H1 (cell line): ENCODE results near the gene B3GALT6. TPM values are rescaled to one million over a fixed set of nuclear protein-coding genes. Genes with fewer than 3 reads are reported as not detected.

Experiments
- CTCF ChIA-PET: fragments of 300-600 bp; sonication (Branson Sonifier 250); formaldehyde crosslinking; loops from one replicate; lab custom pipeline; 2021; ENCODE audit not compliant: partially characterized antibody; lab: Charles Lee
- POLR2A ChIA-PET: fragments of 300-600 bp; sonication (Branson Sonifier 250); formaldehyde crosslinking; loops from one replicate; lab custom pipeline; 2021; ENCODE audit warnings: inconsistent platforms; ENCODE audit not compliant: partially characterized antibody; lab: Charles Lee
- DNase-seq, 2 experiments: peaks; one replicate each; pipeline versions ENCODE4 v3.0.0 to v3.0.0-alpha.2; 2010 to 2022; ENCODE audit warnings: low spot score in 2 of 2, low read depth in 1 of 2, mixed read lengths in 1 of 2
- FAIRE-seq: peaks from 2 replicates; lab custom pipeline; 2011; peaks lifted over from hg19 to GRCh38; lab: Jason Lieb, UNC
- H2AFZ ChIP-seq: 2 replicates; pipeline ENCODE4 v1.8.1; 2012; ENCODE audit warnings: low read length, inconsistent platforms
- H2AK5ac ChIP-seq: 2 replicates; pipeline ENCODE4 v1.6.1; 2013; ENCODE audit warnings: low read depth, low read length
- H2BK120ac ChIP-seq: replicated peaks from 2 replicates; pipeline ENCODE3; 2013; ENCODE audit warnings: low read depth, low read length, inconsistent platforms
- H2BK12ac ChIP-seq: 2 replicates; pipeline ENCODE4 v1.6.1; 2013; ENCODE audit warnings: low read depth, low read length
- H2BK15ac ChIP-seq: 2 replicates; pipeline ENCODE4 v1.6.1; 2013; ENCODE audit warnings: low read length
- H2BK20ac ChIP-seq: 2 replicates; pipeline ENCODE4 v1.6.1; 2013; ENCODE audit warnings: low read length
- H2BK5ac ChIP-seq: 2 replicates; pipeline ENCODE4 v1.6.1; 2013; ENCODE audit warnings: low read depth, low read length
- H3K14ac ChIP-seq: 2 replicates; pipeline ENCODE4 v1.6.1; 2013; ENCODE audit warnings: inconsistent platforms; ENCODE audit not compliant: insufficient read length
- H3K18ac ChIP-seq: 2 replicates; pipeline ENCODE4 v1.6.1; 2013; ENCODE audit warnings: low read length; ENCODE audit errors: extremely low read depth
- H3K23ac ChIP-seq: 2 replicates; pipeline ENCODE4 v1.6.1; 2013; ENCODE audit warnings: inconsistent platforms; ENCODE audit not compliant: insufficient read length
- H3K23me2 ChIP-seq: 2 replicates; pipeline ENCODE4 v1.6.1; 2013; ENCODE audit warnings: low read depth, low read length
- H3K27ac ChIP-seq: 2 replicates; pipeline ENCODE4 v1.6.1; 2011; ENCODE audit warnings: low read depth, low read length, inconsistent platforms
- H3K27me3 ChIP-seq, 4 experiments: replicated peaks in 1 of 4; 1 replicate in 1 of 4; 2 replicates in 3 of 4; pipeline versions ENCODE4 v1.6.1 to v1.8.1; 2011 to 2013; ENCODE audit warnings: low read length in 3 of 4, mild to moderate bottlenecking in 3 of 4, inconsistent platforms in 2 of 4, mixed read lengths in 2 of 4, moderate library complexity in 1 of 4; ENCODE audit not compliant: control insufficient read depth in 3 of 4, insufficient read depth in 3 of 4; ENCODE audit errors: extremely low read depth in 1 of 4
- H3K36me3 ChIP-seq, 4 experiments: 2 replicates each; pipeline versions ENCODE4 v1.6.1 to v1.8.1; 2011 to 2013; ENCODE audit warnings: mild to moderate bottlenecking in 4 of 4, low read length in 3 of 4, moderate library complexity in 2 of 4, control low read depth in 1 of 4, inconsistent platforms in 1 of 4; ENCODE audit not compliant: insufficient read depth in 4 of 4, control insufficient read depth in 2 of 4
- H3K4ac ChIP-seq: replicated peaks from 2 replicates; pipeline ENCODE3; 2013; ENCODE audit warnings: low read length, low read depth, mixed read lengths, inconsistent platforms; ENCODE audit not compliant: insufficient read length
- H3K4me1 ChIP-seq, 4 experiments: replicated peaks in 1 of 4; 1 replicate in 1 of 4; 2 replicates in 3 of 4; pipeline versions ENCODE4 v1.6.1 to v1.8.1; 2011 to 2013; ENCODE audit warnings: low read length in 3 of 4, inconsistent platforms in 2 of 4, mixed read lengths in 1 of 4; ENCODE audit not compliant: insufficient read depth in 4 of 4, control insufficient read depth in 3 of 4
- H3K4me2 ChIP-seq, 2 experiments: 2 replicates each; pipeline versions ENCODE4 v1.6.1 to v1.8.1; 2011 to 2013; ENCODE audit warnings: low read depth in 2 of 2, low read length in 2 of 2, control low read depth in 1 of 2, inconsistent platforms in 1 of 2, mild to moderate bottlenecking in 1 of 2; ENCODE audit not compliant: insufficient read depth in 1 of 2
- H3K4me3 ChIP-seq, 4 experiments: fragments of 200-600, 300-600 bp in 1 of 4; sonication (generic), shearing (Covaris generic), sonication (Bioruptor Twin) in 1 of 4; 2 replicates each; pipeline versions ENCODE4 v1.5.1 to v1.8.1; 2011 to 2016; ENCODE audit warnings: low read length in 4 of 4, low read depth in 3 of 4, control low read depth in 2 of 4, inconsistent platforms in 2 of 4, mild to moderate bottlenecking in 2 of 4, mixed read lengths in 1 of 4, moderate library complexity in 1 of 4; ENCODE audit not compliant: insufficient read depth in 2 of 4; ENCODE audit errors: extremely low read depth in 1 of 4
- H3K56ac ChIP-seq: replicated peaks from 2 replicates; pipeline ENCODE3; 2013; ENCODE audit warnings: low read depth, mild to moderate bottlenecking, mixed read lengths, low read length, inconsistent platforms; ENCODE audit not compliant: insufficient read length
- H3K79me1 ChIP-seq: 2 replicates; pipeline ENCODE4 v1.6.1; 2013; ENCODE audit warnings: low read depth, low read length, control low read depth
- H3K79me2 ChIP-seq, 2 experiments: 2 replicates each; pipeline versions ENCODE4 v1.6.1 to v1.8.1; 2012 to 2013; ENCODE audit warnings: low read length in 2 of 2, mild to moderate bottlenecking in 2 of 2, inconsistent platforms in 1 of 2; ENCODE audit not compliant: insufficient read depth in 2 of 2, control insufficient read depth in 1 of 2
- H3K9ac ChIP-seq, 4 experiments: replicated peaks in 1 of 4; 1 replicate in 1 of 4; 2 replicates in 3 of 4; pipeline versions ENCODE4 v1.6.1 to v1.8.1; 2011 to 2013; ENCODE audit warnings: low read depth in 3 of 4, low read length in 3 of 4, control low read depth in 2 of 4, mild to moderate bottlenecking in 2 of 4, moderate library complexity in 2 of 4, inconsistent platforms in 1 of 4; ENCODE audit errors: extremely low read depth in 1 of 4
- H3K9me3 ChIP-seq, 2 experiments: 2 replicates each; pipeline versions ENCODE4 v1.6.1 to v1.8.1; 2012 to 2013; ENCODE audit warnings: mild to moderate bottlenecking in 2 of 2, moderate library complexity in 2 of 2, control low read depth in 1 of 2, inconsistent platforms in 1 of 2, low read depth in 1 of 2, low read length in 1 of 2, mixed read lengths in 1 of 2; ENCODE audit not compliant: insufficient read depth in 2 of 2
- H4K20me1 ChIP-seq, 2 experiments: replicated peaks in 1 of 2; 2 replicates each; pipeline versions ENCODE3 to v1.8.1; 2011 to 2013; ENCODE audit warnings: inconsistent platforms in 2 of 2, low read length in 2 of 2, mild to moderate bottlenecking in 1 of 2; ENCODE audit not compliant: insufficient read depth in 2 of 2, control insufficient read depth in 1 of 2
- H4K5ac ChIP-seq: 2 replicates; pipeline ENCODE4 v1.6.1; 2013; ENCODE audit warnings: low read length, low read depth, mixed read lengths, inconsistent platforms; ENCODE audit not compliant: insufficient read length
- H4K8ac ChIP-seq: 2 replicates; pipeline ENCODE4 v1.8.0; 2013; ENCODE audit warnings: mild to moderate bottlenecking, moderate library complexity, low read length, inconsistent platforms; ENCODE audit not compliant: insufficient read depth; ENCODE audit errors: extremely low read depth
- H4K91ac ChIP-seq: replicated peaks from 2 replicates; pipeline ENCODE3; 2013; ENCODE audit warnings: low read length, mixed read lengths, inconsistent platforms; ENCODE audit not compliant: insufficient read length
- WGBS, 2 experiments: shearing (Covaris generic) in 1 of 2; methylation state at CpG; one replicate each; pipeline versions ENCODE4 v1.1.6 to v1.1.7; 2013 to 2015; ENCODE audit warnings: low lambda C conversion rate in 2 of 2, mixed read lengths in 2 of 2, inconsistent platforms in 1 of 2, low coverage in 1 of 2, missing lambda C conversion rate in 1 of 2; ENCODE audit not compliant: insufficient replicate concordance in 2 of 2, insufficient coverage in 1 of 2, insufficient read length in 1 of 2; ENCODE audit errors: extremely low coverage in 1 of 2, missing lambda C conversion rate in 1 of 2; 5-methylcytosine and 5-hydroxymethylcytosine counted together
- polyA plus RNA-seq, 7 experiments: library from polyadenylated mRNA; depleted of rRNA in 3 of 7; stranded (reverse) in 5 of 7; unstranded in 2 of 7; fragments of >200 nt in 5 of 7; fragments of 200-250 nt in 2 of 7; gene quantifications; 1 replicate in 5 of 7; 2 replicates in 1 of 7; 4 replicates in 1 of 7; pipeline versions ENCODE4 v1.2.1 to v1.2.3, GENCODE V29; 2011 to 2013; ENCODE audit warnings: missing spikeins in 2 of 7, mixed read lengths in 2 of 7
- total RNA-seq: library from RNA; stranded (reverse); fragmentation: NEBNext Ultra II Directional; extraction: Animal tissue kit (Norgen Biotek cat#: 25700); gene quantifications from 2 replicates; pipeline ENCODE4 v1.2.1, GENCODE V29; 2021

The B3GALT6 gene
- total and polyA plus RNA-seq, 2 of the 8 experiments (the other 6 are each of a cell fraction or from before 2014, with no cell fraction given), result 18.4 to 20.4 TPM

- H3K79me2 ChIP-seq, result no peaks in the 10 kb centered on the region
- H2BK120ac ChIP-seq, result no peak overlapping the region
- no peak overlapping the region; the same call in 1 of the 2 replicates for H4K8ac ChIP-seq
- no peak overlapping the region for H2AK5ac ChIP-seq
- no peak overlapping the region for H3K9ac ChIP-seq
- H4K20me1 ChIP-seq, result peaks cover 3 to 14% of the 10 kb centered on the region in 2 experiments
- 96% methylated on average over 30 of the region's 36 CpGs; no CpG with 5 or more reads in 1 of the 2 experiments for WGBS, 2 experiments
- H3K56ac ChIP-seq, result no peak overlapping the region
- no peaks in the 10 kb centered on the region for H3K23me2 ChIP-seq
- H3K27me3 ChIP-seq, result no peaks in the 10 kb centered on the region
- no peak overlapping the region for H3K4me2 ChIP-seq
- peaks cover 5% of the 10 kb centered on the region; the same call in 1 of the 2 replicates for H3K79me1 ChIP-seq
- H3K9me3 ChIP-seq, result no peaks in the 10 kb centered on the region
- no peak overlapping the region for H2BK20ac ChIP-seq
- H4K91ac ChIP-seq, result no peak overlapping the region
- no peaks in the 10 kb centered on the region; a peak in 1 of 7 replicates for H3K4me1 ChIP-seq
- ChIA-PET CTCF (interaction anchor here (1.1 to 2.3 kb wide), 6 partner anchors 11 to 96 kb away, joined by 3 to 9 read pairs (median 3); no protein-coding TSS in a partner anchor), POLR2A (interaction anchor here (4.3 kb wide), 1 partner anchor 8 kb away, joined by 15 read pairs; no protein-coding TSS in a partner anchor)
- H3K14ac ChIP-seq, result no peak overlapping the region
- H3K4ac ChIP-seq, result no peak overlapping the region
- H3K23ac ChIP-seq, result no peak overlapping the region
- no peak overlapping the region for H3K18ac ChIP-seq
- H2BK15ac ChIP-seq, result no peak overlapping the region
- H3K36me3 ChIP-seq, result peaks cover 2 to 36% (median 16%) of the 10 kb centered on the region in 4 experiments; a peak in 7 of 8 replicates
- H2AFZ ChIP-seq, result no peak overlapping the region
- H3K27ac ChIP-seq, result no peak overlapping the region
- no peak overlapping the region for H3K4me3 ChIP-seq
- no peak overlapping the region for H4K5ac ChIP-seq
- FAIRE-seq (no peak), DNase-seq (no peak)
- no peak overlapping the region for H2BK12ac ChIP-seq
- H2BK5ac ChIP-seq, result no peak overlapping the region
Measured at GRCh38 chr1:1218524-1219200, 13.4 kb upstream of the B3GALT6 start.
